Esophagus muscularis mucosa (tissue), 3 donors: ENCODE data around the gene TRIP10.

Experiments used
- CTCF ChIP-seq, 3 experiments: fragments of 200-600 bp in 2 of 3; fragments of 450-650 bp in 1 of 3; sonication (generic) in 2 of 3; IDR thresholded peaks; one replicate each; pipeline ENCODE4 v1.5.1; 2017 to 2019; ENCODE audit warnings: antibody characterized with exemption in 3 of 3, mild to moderate bottlenecking in 2 of 3, moderate library complexity in 1 of 3
- POLR2A ChIP-seq: fragments of 450-650 bp; IDR thresholded peaks from one replicate; pipeline ENCODE4 v1.6.1; 2017; ENCODE audit warnings: antibody characterized with exemption, moderate library complexity, mild to moderate bottlenecking, low read depth

- TF ChIP-seq POLR2A (no peak), CTCF (IDR thresholded peaks at IDR 0.05) (no peak)
These were observed 14.6 kb upstream of the TRIP10 start for GRCh38 chr19:6724631-6725492.
